A549 (cell line): ENCODE results near the gene PCCB. TPM values are rescaled to one million over a fixed set of nuclear protein-coding genes. Genes with fewer than 3 reads are reported as not detected.

Experiments
- ATAC-seq, 2 experiments: fragments of 200-7000 bp in 1 of 2; fragments of >200 bp in 1 of 2; cut with Nextera tagmentation in 1 of 2; cut with Tn5 transposase in 1 of 2; 3 replicates each; pipeline versions ENCODE4 v1.8.0 to v1.9.1; 2018 to 2020; ENCODE audit warnings: mild to moderate bottlenecking in 1 of 2, moderate library complexity in 1 of 2
- CTCF ChIA-PET: fragments of 300-600 bp; sonication (Branson Sonifier 250); formaldehyde crosslinking; extraction: SDS; loops from one replicate; lab custom pipeline; 2021; ENCODE audit warnings: antibody characterized with exemption, inconsistent platforms; lab: Yijun Ruan, JAX
- POLR2A ChIA-PET: fragments of 350-600 bp; formaldehyde crosslinking; extraction: SDS; loops from one replicate; lab custom pipeline; 2021; ENCODE audit warnings: antibody characterized with exemption, inconsistent platforms; lab: Yijun Ruan, JAX
- DNase-seq, 2 experiments: peaks; one replicate each; pipeline versions ENCODE4 v3.0.0 to v3.0.0-alpha.2; 2011 to 2016; ENCODE audit warnings: low read depth in 1 of 2, low spot score in 1 of 2
- FAIRE-seq: peaks from 2 replicates; lab custom pipeline; 2011; peaks lifted over from hg19 to GRCh38; lab: Jason Lieb, UNC
- H3K27ac ChIP-seq, 2 experiments: fragments of >200 bp; sonication (Bioruptor Twin); formaldehyde crosslinking; 3 replicates each; pipeline ENCODE4 v1.5.1; 2016 to 2017
- H3K4me1 ChIP-seq: fragments of >200 bp; sonication (Bioruptor Twin); formaldehyde crosslinking; 3 replicates; pipeline ENCODE4 v1.6.1; 2016
- H3K4me2 ChIP-seq: fragments of >200 bp; sonication (Bioruptor Twin); formaldehyde crosslinking; 3 replicates; pipeline ENCODE4 v1.6.1; 2016
- H3K4me3 ChIP-seq: fragments of >200 bp; sonication (Bioruptor Twin); formaldehyde crosslinking; 3 replicates; pipeline ENCODE4 v1.5.1; 2016
- H3K9me3 ChIP-seq: fragments of >200 bp; sonication (Bioruptor Twin); formaldehyde crosslinking; 3 replicates; pipeline ENCODE4 v1.6.1; 2016
- BCL3 ChIP-seq: fragments of >200 bp; sonication (Bioruptor Twin); formaldehyde crosslinking; IDR thresholded peaks from 3 replicates; pipeline ENCODE4 v1.6.1; 2016
- CBX2 ChIP-seq: fragments of 200-600 bp; sonication (generic); IDR thresholded peaks from 2 replicates; pipeline ENCODE4 v1.6.1; 2016; ENCODE audit warnings: low read depth, mild to moderate bottlenecking, borderline replicate concordance
- CBX8 ChIP-seq: fragments of 200-600 bp; sonication (generic); IDR thresholded peaks from 2 replicates; pipeline ENCODE4 v1.6.1; 2016
- CEBPB ChIP-seq, 2 experiments: fragments of >200 bp in 1 of 2; sonication (Bioruptor Twin) in 1 of 2; formaldehyde crosslinking in 1 of 2; IDR thresholded peaks; 2 replicates each; pipeline ENCODE4 v1.6.1; 2012 to 2016
- E2F6 ChIP-seq: IDR thresholded peaks from 2 replicates; pipeline ENCODE4 v1.6.1; 2012; ENCODE audit warnings: low read depth, borderline replicate concordance
- ELK1 ChIP-seq: fragments of 150-350 bp; IDR thresholded peaks from 2 replicates; pipeline ENCODE4 v1.6.1; 2014; ENCODE audit warnings: low read depth, mild to moderate bottlenecking, low read length
- EP300 ChIP-seq, 2 experiments: fragments of >200 bp; sonication (Bioruptor Twin); formaldehyde crosslinking; IDR thresholded peaks; 2 replicates in 1 of 2; 3 replicates in 1 of 2; pipeline ENCODE4 v1.6.1; 2016 to 2017
- HOXA7 ChIP-seq: fragments of 250-450 bp; sonication (Bioruptor Pico); IDR thresholded peaks from 2 replicates; pipeline ENCODE4 v1.5.0; 2020; ENCODE audit warnings: mild to moderate bottlenecking, moderate library complexity
- JUN ChIP-seq, 2 experiments: fragments of >200 bp; sonication (Bioruptor Twin); formaldehyde crosslinking; IDR thresholded peaks; 2 replicates in 1 of 2; 3 replicates in 1 of 2; pipeline ENCODE4 v1.6.1; 2016 to 2017
- JUNB ChIP-seq: fragments of >200 bp; sonication (Bioruptor Twin); formaldehyde crosslinking; IDR thresholded peaks from 2 replicates; pipeline ENCODE4 v1.6.1; 2016
- KDM5A ChIP-seq: fragments of 200-600 bp; sonication (generic); IDR thresholded peaks from 2 replicates; pipeline ENCODE4 v1.6.1; 2016; ENCODE audit warnings: antibody characterized with exemption, mild to moderate bottlenecking
- NPAS2 ChIP-seq: fragments of 250-450 bp; sonication (Bioruptor Pico); IDR thresholded peaks from 2 replicates; pipeline ENCODE4 v1.8.0; 2022; ENCODE audit warnings: mild to moderate bottlenecking, moderate library complexity, borderline replicate concordance
- NR3C1 ChIP-seq: fragments of >200 bp; sonication (Bioruptor Twin); formaldehyde crosslinking; IDR thresholded peaks from 3 replicates; pipeline ENCODE4 v1.6.1; 2017
- PBX3 ChIP-seq: IDR thresholded peaks from 2 replicates; pipeline ENCODE4 v1.6.1; 2012
- RAD21 ChIP-seq, 2 experiments: fragments of >200 bp in 1 of 2; sonication (Bioruptor Twin) in 1 of 2; formaldehyde crosslinking in 1 of 2; IDR thresholded peaks in 1 of 2; conservative IDR thresholded peaks in 1 of 2; 2 replicates in 1 of 2; 3 replicates in 1 of 2; pipeline ENCODE4 v1.6.1; 2012 to 2018; ENCODE audit warnings: inconsistent platforms in 1 of 2
- REST ChIP-seq: fragments of 200-600 bp; sonication (generic); IDR thresholded peaks from 2 replicates; pipeline ENCODE4 v1.6.1; 2016; ENCODE audit warnings: antibody characterized with exemption, mild to moderate bottlenecking, moderate library complexity
- RNF2 ChIP-seq: fragments of 200-600 bp; sonication (generic); IDR thresholded peaks from 2 replicates; pipeline ENCODE4 v1.6.1; 2016; ENCODE audit warnings: low read depth, mild to moderate bottlenecking, antibody characterized with exemption, moderate library complexity, borderline replicate concordance
- SMC3 ChIP-seq: fragments of >200 bp; sonication (Bioruptor Twin); formaldehyde crosslinking; IDR thresholded peaks from 3 replicates; pipeline ENCODE4 v1.6.1; 2018; ENCODE audit warnings: inconsistent platforms
- WGBS: methylation state at CpG from one replicate; pipeline ENCODE4 v1.1.6; 2017; ENCODE audit errors: missing lambda C conversion rate; 5-methylcytosine and 5-hydroxymethylcytosine counted together
- polyA plus RNA-seq, 4 experiments: library from polyadenylated mRNA; depleted of rRNA in 3 of 4; stranded (reverse); fragments of >200 nt; fragmentation: RNase III in 1 of 4; extraction: RNeasy Plus Mini Kit Qiagen cat#74134 plus additional on column Dnase treatment in 1 of 4; gene quantifications; 2 replicates in 3 of 4; 3 replicates in 1 of 4; pipeline ENCODE4 v1.2.3, GENCODE V29; 2011 to 2017

PCCB gene
- polyA plus RNA-seq, 2 of the 4 experiments (the other 2 are of a cell fraction), result 31.7 to 65.5 TPM

GRCh38 chr3:136329593-136329992 is 79.5 kb downstream of the PCCB start:
- Histone ChIP-seq H3K4me2 (no peak overlapping the region), H3K27ac (no peak overlapping the region), H3K4me3 (no peak overlapping the region), H3K4me1 (peaks cover 13% of the 10 kb centered on the region; the same call in 1 of the 3 replicates), H3K9me3 (no peaks in the 10 kb centered on the region)
- WGBS, result 75% methylated on average over 5 of the region's 5 CpGs
- ChIA-PET CTCF (no interaction called here), POLR2A (no interaction called here)
- ATAC-seq, result no peak
- no peak for TF ChIP-seq RAD21 (conservative IDR thresholded peaks at IDR 0.05 in 1 of 2, IDR thresholded peaks at IDR 0.05 in 1 of 2)
- TF ChIP-seq NPAS2 (CRISPR knock-in tag), result no peak
- no peak for TF ChIP-seq NR3C1
- TF ChIP-seq PBX3, result no peak
- no peak for TF ChIP-seq RNF2
- TF ChIP-seq BCL3, result no peak
- no peak for TF ChIP-seq KDM5A
- TF ChIP-seq HOXA7, result no peak
- TF ChIP-seq CBX8, result no peak
- no peak for TF ChIP-seq EP300 (IDR thresholded peaks at IDR 0.05)
- TF ChIP-seq JUNB, result no peak
- TF ChIP-seq SMC3, result no peak
- TF ChIP-seq REST, result no peak
- no peak for TF ChIP-seq E2F6
- TF ChIP-seq CEBPB (IDR thresholded peaks at IDR 0.05), result no peak
- no peak for FAIRE-seq
- no peak for DNase-seq

GRCh38 chr3:136330900-136331299 is 80.8 kb downstream of the PCCB start:
- CTCF ChIA-PET, result interaction anchor here (0.6 kb wide), 1 partner anchor 434 kb away, joined by 3 read pairs; no protein-coding TSS in a partner anchor
- FAIRE-seq, result no peak
- WGBS, result 90% methylated on average over 5 of the region's 5 CpGs
- Histone ChIP-seq H3K9me3 (no peaks in the 10 kb centered on the region), H3K4me1 (peaks cover 13% of the 10 kb centered on the region; the same call in 1 of the 3 replicates), H3K4me2 (no peak overlapping the region), H3K4me3 (no peak overlapping the region), H3K27ac (no peak overlapping the region)
- POLR2A ChIA-PET, result no interaction called here
- TF ChIP-seq CBX2 (no peak), ELK1 (no peak), JUN (IDR thresholded peaks at IDR 0.05) (no peak), RNF2 (no peak)
- no peak for ATAC-seq
- DNase-seq, result no peak
